Activated CD4-positive, alpha-beta T cell treated with anti-CD3 and anti-CD28 coated beads, Interleukin-10, Interleukin-2, amounts not matched to agents 100 ng/mL and 50 ng/mL, durations not matched to agents 16 hours and 8 hours (primary cell): ENCODE data around the gene LIX1L.

Experiments
- DNase-seq: peaks from one replicate; pipeline ENCODE4 v3.0.0-alpha.2; 2020

The LIX1L gene

DNA sequence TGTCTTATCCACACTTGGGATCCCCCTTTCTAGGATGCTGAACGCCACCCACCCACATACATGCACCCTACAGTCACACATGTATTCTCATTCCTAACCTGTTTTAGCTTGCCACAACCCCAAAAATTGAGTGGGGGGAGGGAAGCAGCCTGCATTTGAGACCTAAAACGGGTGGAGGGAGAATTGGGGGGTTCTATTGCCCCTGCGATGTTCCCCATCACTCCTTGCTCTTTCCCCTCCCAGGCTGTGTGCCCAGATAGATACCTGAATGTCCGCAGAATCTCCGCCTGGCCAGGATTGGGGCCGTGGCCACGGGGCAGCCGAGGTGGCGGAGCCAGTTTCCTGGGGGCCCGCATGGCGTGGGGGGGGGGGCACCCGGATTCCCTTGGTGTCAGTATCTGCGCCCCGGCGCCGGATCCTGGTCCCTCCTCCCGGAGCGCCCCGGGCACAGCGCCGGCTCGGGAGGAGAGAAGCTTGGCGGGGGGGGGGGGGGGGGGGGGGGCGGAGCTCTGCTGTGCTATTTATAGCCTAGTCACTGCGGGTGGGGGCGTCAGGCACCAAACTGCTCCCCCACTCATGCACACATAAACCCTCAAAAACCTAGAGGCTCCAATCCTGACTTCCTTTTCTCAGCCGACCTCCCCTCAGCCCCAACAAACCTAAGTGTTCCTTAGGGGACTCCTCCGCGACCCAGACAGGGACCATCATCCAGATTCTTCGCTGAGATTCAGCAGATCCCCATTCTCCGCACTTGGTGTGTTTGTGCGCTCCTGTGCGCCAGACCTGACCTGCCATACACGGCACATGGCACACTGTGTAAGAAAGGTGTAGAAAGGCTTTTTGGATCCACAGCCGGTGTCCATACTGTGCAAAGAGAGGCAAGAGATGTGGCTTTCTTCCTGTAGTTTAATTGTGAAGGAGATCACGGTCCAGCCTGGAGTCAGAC is 4.6 kb upstream of the LIX1L start:
- DNase-seq, result peak; percentile 36

DNA sequence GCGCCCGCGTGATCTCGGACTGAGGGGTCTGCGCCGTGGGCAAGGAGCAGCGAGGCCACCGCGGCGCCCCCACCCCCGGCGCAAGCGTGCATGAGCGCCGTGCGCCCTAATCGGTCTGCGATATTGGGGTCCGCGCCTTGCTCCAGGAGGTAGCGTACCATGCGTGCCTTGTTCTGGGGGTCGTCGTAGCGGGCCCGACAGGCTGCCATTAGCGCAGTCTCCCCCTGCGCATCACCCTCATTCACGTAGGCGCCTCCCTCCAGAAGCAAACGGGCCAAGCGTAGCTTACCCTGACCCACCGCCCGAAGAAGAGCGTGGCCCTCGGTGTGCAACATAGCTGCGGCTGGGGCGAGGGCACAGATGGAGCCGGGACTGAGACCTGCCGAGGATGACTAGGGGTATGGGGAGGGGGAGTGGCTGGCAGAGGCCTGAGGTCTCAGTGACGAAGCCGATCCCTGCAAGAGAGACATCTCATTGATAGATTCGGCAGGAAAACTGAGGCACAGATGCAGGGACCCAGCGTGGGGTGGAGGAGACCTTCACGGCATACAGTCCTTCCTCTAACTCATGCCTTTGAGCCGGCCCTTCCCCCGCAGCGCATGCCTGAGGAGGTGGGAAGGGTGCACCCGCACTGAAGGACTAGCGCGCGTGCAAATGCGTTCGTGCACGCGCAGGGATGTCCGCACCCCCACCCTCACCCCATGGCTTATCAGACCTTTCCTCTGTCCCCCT is 3.8 kb upstream of the LIX1L start:
- DNase-seq, result peak; percentile 67

DNA sequence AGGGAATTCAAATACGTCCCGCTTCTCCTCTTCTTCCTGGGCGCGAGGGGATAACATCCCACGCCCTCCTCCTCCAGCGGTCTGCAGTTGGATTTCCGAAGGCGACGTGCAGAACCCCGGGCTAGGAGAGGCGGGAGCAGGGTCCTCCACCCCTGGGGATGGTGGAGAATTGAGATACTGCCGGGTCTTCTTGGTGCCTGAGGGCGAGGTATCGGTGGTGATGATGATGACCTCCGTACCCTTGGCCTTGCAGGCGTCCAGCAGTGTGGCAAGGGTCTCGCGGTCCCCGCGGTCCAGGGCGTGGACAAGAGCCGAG is 3.2 kb upstream of the LIX1L start:
- no peak for DNase-seq

DNA sequence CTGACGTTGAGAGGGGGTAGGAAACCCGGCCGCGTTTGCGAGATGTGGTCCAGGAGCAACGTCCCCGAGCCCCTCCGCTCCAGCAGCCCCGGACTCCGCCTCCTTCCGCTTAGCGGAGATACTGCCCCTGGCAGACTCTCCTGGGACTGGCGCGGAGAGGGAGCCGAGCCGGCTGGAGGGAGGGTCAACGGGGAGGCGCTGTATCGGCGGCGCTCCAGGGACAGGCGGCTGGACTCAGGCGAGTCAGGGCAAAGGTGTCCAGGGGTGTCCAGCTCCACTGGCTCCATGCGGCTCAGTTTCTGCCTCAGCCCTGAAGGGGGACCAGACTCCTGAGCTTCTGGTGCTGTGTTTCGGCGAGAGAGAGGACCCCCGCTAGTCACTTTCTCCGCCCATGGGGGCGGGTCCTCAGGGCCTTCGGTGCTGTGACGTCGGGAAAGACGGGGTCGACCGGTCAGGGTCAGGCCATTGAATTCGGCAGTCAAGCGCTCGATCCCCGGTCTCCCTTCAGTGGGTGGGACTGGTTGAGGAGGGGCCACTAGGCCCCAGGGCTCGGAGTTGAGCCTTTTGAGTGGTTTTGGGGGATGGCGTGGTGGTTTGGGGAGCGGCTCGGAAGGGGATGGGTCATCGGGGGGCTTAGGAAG is 2.8 kb upstream of the LIX1L start:
- peak; percentile 56 for DNase-seq

DNA sequence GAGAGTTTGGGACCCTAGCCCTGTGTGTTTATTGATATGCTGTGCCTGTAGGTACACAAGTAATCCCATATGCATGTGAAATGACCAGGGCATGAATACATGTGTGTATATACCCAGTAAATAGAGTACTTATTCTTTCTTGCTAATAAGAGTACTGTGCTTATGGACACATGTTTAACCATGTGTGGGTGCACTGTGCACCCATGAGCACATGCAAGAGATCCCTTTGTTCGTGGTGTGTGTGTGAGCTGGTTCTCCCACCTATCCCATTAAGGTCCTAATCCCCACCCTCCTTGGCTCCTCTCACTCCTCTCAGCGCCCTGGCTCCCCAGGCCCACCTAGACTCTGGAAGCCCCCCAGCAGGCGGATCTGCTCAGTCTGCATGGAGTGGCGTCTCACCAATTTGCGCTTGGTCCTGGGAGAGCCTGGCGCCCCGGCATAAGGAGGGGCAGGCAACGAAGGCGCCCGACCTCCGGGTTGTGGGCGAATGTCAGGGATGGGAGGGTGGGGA is 2.2 kb upstream of the LIX1L start:
- DNase-seq, result no peak

DNA sequence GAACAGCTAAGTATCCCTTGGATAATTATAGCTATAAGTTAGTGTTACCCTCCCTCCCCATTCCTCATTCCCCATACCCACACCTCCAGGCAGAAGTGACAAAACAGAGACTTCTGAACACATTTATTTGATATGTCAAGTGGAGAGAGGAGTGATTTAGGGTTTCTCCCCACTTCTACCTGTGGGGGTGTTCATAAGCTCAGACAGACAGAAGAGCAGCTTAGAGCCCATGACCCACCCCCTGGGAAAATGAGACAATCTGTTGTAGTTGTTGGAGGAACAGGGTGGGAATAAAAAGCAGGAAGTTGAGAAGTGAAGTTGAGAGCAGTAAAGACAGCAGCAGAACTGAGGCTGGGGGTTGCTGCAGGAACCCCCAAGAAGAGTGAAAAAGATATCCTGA is 1.5 kb upstream of the LIX1L start:
- no peak for DNase-seq

DNA sequence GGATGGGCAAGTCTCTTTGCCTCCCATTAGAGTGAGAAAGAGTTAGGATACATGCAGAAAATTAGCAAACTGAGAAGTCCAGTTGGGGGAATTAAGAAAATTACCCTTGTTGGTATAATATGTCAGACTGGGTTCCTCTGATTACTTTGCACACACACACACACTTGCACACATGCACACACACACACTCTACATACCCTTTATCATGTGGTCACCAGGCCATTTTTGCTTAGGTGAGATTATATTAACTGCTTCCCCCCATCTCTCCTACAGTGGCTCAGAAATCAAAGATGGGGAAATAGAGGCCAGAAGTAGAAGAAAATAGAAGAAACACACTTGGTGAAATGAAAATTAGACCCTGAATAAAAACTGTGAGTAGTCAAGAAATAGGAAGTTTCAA is 917 bp upstream of the LIX1L start:
- no peak for DNase-seq

DNA sequence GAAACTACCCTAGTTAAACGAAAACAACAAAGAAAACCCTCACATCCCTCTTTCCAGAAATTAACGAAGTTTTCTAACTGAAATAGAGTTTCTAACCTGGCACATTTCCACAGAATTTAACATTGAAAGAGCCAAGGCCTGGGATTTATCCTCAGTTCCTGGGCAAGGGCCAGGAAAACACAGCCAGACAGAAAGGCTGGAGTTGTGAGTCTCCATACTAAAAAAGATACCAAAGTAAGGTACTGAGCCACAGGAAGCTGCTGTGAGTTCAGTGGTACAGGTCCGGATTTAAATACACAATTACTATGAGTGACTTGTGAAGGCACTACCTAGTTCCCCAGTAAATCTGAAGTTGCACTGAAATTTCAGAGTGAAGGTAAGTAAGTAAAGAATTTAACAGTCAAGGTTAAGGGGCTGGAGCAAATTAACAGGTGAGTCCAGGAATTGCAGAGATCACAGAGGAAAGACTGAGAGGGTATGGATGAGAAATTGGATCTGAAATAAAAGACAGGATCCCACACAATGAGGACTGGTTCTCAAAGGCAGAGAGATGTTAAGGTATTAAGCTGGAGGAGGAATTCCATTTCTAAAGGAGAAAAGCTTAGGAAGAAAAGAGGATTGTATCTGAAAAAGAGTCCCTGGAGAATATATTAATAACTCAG is 905 bp downstream of the LIX1L start:
- peak; percentile 35 for DNase-seq

DNA sequence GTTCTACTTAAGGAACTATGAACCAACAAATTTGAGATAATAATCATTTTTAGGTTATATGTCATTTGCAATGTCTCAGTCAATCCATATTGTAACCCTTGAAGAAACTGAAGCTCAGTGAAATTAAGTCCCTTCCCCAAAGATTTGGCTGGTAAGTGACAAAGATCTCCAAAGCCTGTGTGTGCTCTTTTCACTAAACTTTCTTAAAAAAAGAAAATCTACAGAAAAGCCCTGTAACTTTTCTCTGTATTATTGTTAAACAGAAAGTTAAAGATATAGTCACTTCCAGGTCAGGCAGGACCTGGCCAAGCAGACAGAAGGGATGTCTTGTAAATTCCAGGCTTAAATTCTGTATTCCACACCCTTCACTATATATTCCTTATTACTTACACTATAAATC is 1.5 kb downstream of the LIX1L start:
- DNase-seq, result no peak

DNA sequence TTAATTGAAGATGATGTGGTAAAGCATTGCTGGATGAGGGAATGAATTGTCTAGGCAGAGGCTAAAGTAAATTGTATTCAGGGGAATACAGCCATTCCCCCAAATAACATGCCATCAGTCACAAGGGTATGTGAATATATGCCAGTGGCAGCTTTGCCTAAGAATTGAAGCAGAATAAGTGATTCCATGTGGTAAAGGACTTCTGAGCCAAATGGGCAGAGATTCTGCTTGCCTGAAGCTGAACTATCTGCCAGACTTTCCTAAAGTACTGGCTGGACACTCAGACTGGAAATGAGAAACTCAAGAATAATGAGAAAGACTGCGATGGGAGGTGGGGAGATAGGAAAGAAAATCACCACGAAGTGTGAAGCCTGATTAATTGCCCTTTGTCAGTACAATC is 2.4 kb downstream of the LIX1L start:
- DNase-seq, result no peak

DNA sequence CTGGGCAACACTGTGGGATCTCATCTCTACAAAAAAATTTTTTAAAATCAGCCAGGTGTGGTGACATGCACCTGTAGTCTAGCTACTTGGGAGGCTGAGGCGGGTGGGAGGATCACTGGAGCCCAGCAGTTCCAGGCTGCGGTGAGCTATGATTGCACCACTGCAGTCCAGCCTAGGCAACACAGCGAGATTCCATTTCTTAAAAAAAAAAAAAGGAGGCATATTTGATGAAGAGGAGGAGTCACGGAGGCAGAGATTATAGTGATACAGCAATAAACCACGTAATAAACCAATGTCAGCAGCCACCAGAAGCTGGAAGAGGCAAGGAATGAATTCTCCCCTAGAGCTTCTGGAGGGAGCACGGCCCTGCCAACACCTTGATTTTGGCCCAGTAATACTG is 4.0 kb downstream of the LIX1L start:
- no peak for DNase-seq

DNA sequence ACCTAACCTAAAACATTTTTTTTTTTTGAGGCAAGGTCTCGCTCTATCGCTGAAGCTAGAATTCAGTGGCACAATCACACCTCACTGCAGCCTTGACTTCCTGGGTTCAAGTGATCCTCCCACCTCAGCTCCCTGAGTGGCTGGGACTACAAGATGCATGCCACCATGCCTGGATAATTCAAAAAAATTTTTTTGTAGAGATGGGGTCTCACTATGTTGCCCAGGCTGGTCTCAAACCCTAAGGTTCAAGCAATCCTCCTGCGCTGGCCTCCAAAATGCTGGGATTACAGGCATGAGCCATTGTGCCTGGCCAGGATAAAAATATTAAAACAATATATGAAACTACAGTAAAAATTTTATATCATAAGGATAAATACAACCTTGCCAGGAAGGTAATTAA is 4.9 kb downstream of the LIX1L start:
- no peak for DNase-seq

DNA sequence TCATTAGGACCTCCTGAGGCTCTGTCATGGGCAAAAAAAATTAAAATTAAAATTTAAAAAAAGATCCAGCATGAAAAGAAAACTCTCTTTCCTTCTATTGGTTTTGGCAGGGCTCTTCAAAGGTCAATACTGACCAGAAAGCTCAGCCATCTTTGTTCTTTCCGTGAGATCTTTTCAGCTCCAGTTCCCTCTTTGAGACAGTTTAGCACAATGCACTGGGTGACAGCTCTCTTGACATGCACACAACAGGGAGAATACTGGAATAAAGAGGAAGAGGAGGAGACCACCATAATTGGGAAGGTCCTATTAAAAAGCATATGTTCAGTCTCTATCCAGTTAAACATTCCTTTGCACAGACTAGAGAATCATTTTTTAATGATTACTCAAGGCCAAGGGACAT is 6.3 kb downstream of the LIX1L start:
- no peak for DNase-seq

DNA sequence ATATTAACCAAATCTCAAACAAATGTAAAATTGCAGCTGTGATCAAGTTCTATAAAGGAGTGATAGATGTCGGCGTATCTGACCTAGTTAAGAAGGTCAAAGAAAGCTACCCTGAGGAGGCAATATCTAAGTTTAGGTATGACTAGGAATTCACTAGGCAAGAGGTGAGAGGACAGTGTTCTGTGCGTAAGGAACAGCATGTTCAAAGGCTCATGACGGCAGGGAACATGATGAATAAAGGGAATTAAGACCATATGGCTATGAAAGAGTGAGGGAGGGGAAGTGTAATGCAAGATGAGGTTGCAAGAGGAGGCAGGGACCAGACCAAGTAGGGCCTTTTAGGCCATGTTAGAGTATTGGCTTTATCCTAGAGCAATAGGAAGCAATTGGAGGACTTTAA is 8.6 kb downstream of the LIX1L start:
- no peak for DNase-seq

DNA sequence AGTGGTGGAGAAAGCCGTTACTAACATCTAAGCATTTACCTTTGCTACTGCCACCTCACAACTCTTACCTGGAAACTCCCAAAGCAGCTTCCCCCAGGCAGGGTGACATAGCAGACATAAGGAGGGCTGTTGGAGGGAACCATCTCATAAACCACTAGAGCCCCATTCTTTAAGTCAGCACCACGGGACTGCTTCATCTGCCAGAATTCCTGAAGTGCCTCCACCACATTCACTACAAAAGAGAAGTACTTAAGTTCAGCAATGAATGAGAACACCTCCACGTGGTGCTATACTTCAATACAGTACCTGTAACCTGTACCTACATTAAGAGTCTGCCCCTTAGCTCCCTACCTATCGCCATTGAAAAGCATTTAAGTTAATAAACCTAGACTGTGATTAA is 10.3 kb downstream of the LIX1L start:
- no peak for DNase-seq

DNA sequence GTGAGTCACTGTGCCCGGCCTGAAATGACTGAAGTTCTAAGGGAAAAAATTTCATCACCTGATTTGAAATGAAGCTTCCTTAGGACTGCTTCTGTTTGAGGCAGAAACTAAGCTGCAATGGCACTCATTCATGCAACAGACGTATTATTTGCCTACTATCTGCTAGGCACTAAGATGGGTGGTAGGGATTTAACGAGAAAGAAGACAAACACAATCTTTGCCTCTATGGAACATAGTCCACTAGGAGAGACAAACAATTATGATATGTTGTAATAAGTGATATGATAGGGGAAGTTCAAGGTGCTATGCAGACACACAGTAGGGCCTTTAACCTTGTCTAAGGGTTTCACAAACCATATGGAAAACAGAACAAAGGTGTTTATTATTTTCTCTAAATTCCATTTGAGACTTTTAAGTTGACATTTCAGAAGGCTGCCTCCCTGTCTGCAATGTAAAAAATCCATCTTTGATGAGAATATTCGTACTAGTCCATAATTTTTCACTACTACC is 11.3 kb downstream of the LIX1L start:
- DNase-seq, result no peak

DNA sequence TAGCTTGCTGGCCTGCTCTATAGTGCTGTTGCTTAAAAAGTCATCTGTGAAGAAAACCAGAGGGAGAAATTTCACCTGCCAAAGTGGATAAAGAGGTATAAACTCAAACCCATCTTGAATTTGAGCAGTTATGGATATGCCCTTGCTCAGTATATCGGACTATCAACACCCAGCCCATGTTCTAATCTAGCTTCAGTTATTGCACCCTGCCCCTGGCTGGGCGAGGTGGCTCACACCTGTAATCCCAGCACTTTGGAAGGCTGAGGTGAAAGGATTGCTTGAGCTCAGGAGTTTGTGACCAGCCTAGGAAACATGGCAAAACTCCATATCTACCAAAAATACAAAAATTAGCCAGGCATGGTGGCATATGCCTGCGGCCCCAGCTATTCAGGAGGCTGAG is 13.3 kb downstream of the LIX1L start:
- no peak for DNase-seq

DNA sequence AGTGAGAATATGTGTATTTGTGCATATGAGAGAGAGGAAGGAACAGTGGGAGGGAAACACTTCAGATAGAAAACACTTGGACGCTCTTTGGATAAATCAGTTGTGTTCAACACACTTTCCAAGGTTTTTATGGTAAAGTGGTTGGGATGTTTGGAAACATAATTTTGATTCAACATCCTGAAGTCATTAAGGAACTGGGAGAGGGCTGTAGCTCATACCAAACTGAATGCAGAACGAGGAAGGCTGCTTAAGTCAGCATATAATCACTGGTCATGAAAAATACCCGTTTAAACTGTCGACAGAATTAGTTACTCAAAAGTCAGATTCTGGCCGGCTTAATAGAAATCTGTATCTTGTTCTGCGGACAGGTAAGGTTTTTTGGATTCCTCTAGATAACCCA is 14.9 kb downstream of the LIX1L start:
- no peak for DNase-seq

DNA sequence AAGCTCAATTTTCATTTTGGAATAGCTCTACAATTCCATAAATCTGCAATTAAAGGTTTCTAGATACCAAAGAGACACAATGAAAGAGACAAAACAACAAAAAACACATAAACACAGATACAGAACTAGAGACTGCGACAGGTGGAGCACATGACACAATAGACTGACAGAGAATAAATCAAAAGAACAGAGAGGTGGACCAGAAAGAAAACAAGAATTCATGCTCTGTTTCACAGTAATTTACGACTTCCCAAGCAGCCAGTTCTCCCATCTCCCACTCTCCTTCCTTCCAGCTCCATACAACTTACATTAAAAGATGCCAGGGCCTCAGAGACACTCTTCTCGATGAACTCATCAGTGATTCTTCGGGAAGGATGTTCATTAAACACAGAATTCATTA is 15.4 kb downstream of the LIX1L start:
- no peak for DNase-seq

DNA sequence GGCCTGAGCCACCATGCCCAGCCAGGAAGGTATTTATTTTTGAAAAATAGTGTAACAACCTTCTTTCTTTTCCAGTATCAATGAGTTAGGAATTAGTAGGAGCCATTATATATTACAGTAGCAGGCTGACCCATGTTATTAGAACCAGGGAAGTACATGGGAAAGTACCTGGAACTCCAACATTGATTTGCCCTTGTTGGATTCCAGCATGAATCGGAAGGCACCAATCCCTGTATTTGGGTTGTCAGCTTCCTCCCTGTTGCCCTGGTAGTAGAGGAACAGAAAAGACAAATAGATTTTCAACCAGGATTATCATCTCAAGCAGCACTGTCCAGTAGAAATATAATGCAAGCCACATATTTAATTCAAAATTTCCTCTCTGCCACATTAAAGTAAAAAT is 20.4 kb downstream of the LIX1L start:
- DNase-seq, result no peak

DNA sequence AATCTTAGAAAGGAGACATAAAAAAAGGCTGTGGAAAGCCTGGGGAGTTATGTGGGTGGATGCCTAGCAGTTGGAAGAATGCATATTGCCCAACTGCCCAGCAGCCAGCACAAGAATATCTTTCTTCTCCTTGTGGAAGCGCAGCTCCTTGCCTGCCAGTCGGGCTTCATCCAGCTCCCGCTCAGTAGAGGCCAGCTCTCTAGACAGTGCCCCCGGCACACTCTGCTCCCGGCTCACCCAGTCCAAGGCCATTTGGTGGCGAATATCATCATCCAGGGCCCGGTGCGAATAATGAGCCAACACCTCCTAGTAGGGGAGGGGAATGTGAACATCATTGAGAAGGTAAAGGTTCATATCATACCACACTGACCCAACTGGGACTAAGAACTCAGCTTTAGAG is 21.6 kb downstream of the LIX1L start:
- no peak for DNase-seq

DNA sequence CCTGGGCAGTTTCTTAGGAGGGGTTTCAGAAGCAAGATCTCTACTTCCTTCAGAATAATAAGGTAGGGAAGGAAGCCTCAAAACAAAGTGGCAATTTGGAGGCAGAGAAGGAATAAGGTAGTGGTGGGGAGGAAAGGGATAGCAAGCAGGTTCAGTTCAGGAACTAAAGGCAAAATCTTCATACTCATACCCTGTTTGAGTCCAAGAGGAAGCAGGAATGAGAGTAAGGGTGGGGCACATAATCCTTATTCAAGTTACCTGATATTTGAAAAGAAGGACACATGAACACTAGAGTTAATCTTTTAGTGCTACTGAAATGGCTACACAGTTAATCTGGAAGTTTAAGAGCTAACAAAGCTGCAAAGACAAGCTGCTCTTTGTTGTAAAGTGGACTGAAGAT is 22.1 kb downstream of the LIX1L start:
- DNase-seq, result no peak

DNA sequence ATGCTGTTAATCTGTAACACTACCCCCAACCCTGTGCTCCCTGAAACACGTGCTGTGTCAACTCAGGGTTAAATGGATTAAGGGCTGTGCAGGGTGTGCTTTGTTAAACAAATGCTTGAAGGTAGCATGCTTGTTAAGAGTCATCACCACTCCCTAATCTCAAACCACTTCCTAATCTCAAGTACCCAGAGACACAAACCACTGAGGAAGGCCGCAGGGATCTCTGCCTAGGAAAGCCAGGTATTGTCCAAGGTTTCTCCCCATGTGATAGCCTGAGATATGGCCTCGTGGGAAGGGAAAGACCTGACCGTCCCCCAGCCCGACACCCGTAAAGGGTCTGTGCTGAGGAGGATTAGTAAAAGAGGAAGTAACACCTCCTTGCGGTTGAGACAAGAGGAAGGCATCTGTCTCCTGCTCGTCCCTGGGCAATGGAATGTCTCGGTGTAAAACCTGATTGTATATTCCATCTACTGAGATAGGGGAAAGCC is 25.3 kb downstream of the LIX1L start:
- DNase-seq, result peak; percentile 65
